Measurements from ENCODE around the gene SLAMF9.
A peak's percentile ranks its signal among the peaks of the same experiment; 100 is the strongest.

SLAMF9 gene

GRCh38 chr1:159953536-159954515, at the start of gene SLAMF9:
Gene SLAMF9 (minus strand): TSS chr1:159954237. CDS start chr1:159954137, 100 bp downstream.
- DNase-seq: no peak

- no peak for DNase-seq
Measured at GRCh38 chr1:160001440-160001839, 47.4 kb upstream of the SLAMF9 start.

GRCh38 chr1:159999204-159999603, 45.2 kb upstream of the SLAMF9 start:
- DNase-seq: no peak

- no peak for DNase-seq
Measured at GRCh38 chr1:159996653-159997052, 42.6 kb upstream of the SLAMF9 start.

GRCh38 chr1:159994896-159995295, 40.9 kb upstream of the SLAMF9 start:
- DNase-seq: no peak

- no peak for DNase-seq
Measured at GRCh38 chr1:159993911-159994310, 39.9 kb upstream of the SLAMF9 start.

- DNase-seq: no peak
Measured at GRCh38 chr1:159992161-159992560, 38.1 kb upstream of the SLAMF9 start.

- DNase-seq: peak; percentile 17
Measured at GRCh38 chr1:159991513-159991912, 37.5 kb upstream of the SLAMF9 start.

- no peak for DNase-seq
Measured at GRCh38 chr1:159990005-159990404, 36.0 kb upstream of the SLAMF9 start.

- no peak for DNase-seq
Measured at GRCh38 chr1:159989581-159989980, 35.5 kb upstream of the SLAMF9 start.

GRCh38 chr1:159988006-159988405, 34.0 kb upstream of the SLAMF9 start:
- no peak for DNase-seq

- no peak for DNase-seq
Measured at GRCh38 chr1:159987186-159987585, 33.1 kb upstream of the SLAMF9 start.

- no peak for DNase-seq
Measured at GRCh38 chr1:159986531-159986930, 32.5 kb upstream of the SLAMF9 start.

GRCh38 chr1:159986093-159986492, 32.1 kb upstream of the SLAMF9 start:
- no peak for DNase-seq

- no peak for DNase-seq
Measured at GRCh38 chr1:159985473-159985872, 31.4 kb upstream of the SLAMF9 start.

- DNase-seq: no peak
Measured at GRCh38 chr1:159983681-159984080, 29.6 kb upstream of the SLAMF9 start.

GRCh38 chr1:159982280-159982679, 28.2 kb upstream of the SLAMF9 start:
- DNase-seq: no peak

GRCh38 chr1:159981351-159982055, 27.5 kb upstream of the SLAMF9 start:
- no peak for DNase-seq

- DNase-seq: no peak
Measured at GRCh38 chr1:159980786-159981185, 26.7 kb upstream of the SLAMF9 start.

- DNase-seq: no peak
Measured at GRCh38 chr1:159980076-159980475, 26.0 kb upstream of the SLAMF9 start.

GRCh38 chr1:159979257-159979656, 25.2 kb upstream of the SLAMF9 start:
- no peak for DNase-seq

- DNase-seq: no peak
Measured at GRCh38 chr1:159978107-159978398, 24.0 kb upstream of the SLAMF9 start.

GRCh38 chr1:159977364-159978106, 23.5 kb upstream of the SLAMF9 start:
- no peak for DNase-seq
